PFSK-1 (cell line): Measurements from ENCODE around the gene CLEC16A.
A peak's percentile ranks its signal among the peaks of the same experiment; 100 is the strongest.

Experiments used
- FOXP2 ChIP-seq: optimal IDR thresholded peaks from 2 replicates; pipeline ENCODE3; 2011; ENCODE audit warnings: borderline replicate concordance, control low read depth, inconsistent platforms; ENCODE audit not compliant: insufficient read depth; ENCODE audit errors: extremely low read length, extremely low read depth
- POLR2AphosphoS5 ChIP-seq: IDR thresholded peaks from 2 replicates; pipeline ENCODE4 v1.6.1; 2012; ENCODE audit warnings: low read depth, mild to moderate bottlenecking, control low read depth, low read length, moderate library complexity
- REST ChIP-seq, 2 experiments: IDR thresholded peaks; 2 replicates each; pipeline versions ENCODE4 v1.6.1 to v1.8.0; 2011 to 2012; ENCODE audit warnings: low read depth in 2 of 2, low read length in 2 of 2, control low read depth in 1 of 2, inconsistent platforms in 1 of 2, mild to moderate bottlenecking in 1 of 2, moderate library complexity in 1 of 2; ENCODE audit not compliant: insufficient read depth in 1 of 2
- SIN3A ChIP-seq: IDR thresholded peaks from 2 replicates; pipeline ENCODE4 v1.6.1; 2012; ENCODE audit warnings: mild to moderate bottlenecking, low read length, moderate library complexity, borderline replicate concordance; ENCODE audit not compliant: insufficient read depth
- TAF1 ChIP-seq: IDR thresholded peaks from 2 replicates; pipeline ENCODE4 v1.6.1; 2012; ENCODE audit warnings: low read length, control low read depth, borderline replicate concordance; ENCODE audit not compliant: insufficient read depth

Gene CLEC16A

DNA sequence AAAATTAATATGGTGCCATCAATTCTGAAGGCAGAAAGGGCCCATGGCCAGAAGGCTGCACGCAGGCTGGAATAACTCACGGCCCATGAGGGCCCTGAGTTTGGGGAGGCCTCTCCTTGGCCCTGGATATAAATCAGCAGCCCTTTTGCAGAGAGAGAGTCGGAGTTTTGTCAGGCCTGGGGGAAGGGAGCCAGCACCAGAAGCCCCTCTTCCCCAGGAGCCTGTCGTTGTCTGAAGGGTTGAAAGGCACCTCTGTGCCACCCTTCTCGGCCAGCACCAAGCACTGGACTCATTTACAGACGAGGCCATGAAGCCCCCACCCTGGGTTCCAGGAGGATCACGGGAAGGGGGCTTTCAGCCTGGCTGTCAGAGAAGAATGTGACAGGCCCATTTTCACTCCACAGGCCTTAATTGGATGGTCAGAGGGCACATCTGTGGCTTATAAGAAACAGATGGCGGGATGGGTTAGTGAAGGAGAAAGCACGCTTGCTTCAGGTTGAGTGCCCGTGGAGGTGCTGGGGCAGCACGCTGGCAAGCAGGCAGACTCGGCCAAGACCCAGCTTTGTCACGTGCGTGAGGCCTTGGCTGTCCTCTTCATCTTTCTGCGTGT, 140.6 kb downstream of the CLEC16A start:
- TF ChIP-seq SIN3A, result 0 out of 2 replicates have a peak, but pooled peaks have one; percentile 35
- TF ChIP-seq REST (IDR thresholded peaks at IDR 0.05; ENCODE audit: insufficient read depth in 1 of 2, low read depth in 2 of 2, low read length in 2 of 2), result no peak
- no peak for TF ChIP-seq FOXP2
- no peak for TF ChIP-seq TAF1
- no peak for TF ChIP-seq POLR2AphosphoS5

DNA sequence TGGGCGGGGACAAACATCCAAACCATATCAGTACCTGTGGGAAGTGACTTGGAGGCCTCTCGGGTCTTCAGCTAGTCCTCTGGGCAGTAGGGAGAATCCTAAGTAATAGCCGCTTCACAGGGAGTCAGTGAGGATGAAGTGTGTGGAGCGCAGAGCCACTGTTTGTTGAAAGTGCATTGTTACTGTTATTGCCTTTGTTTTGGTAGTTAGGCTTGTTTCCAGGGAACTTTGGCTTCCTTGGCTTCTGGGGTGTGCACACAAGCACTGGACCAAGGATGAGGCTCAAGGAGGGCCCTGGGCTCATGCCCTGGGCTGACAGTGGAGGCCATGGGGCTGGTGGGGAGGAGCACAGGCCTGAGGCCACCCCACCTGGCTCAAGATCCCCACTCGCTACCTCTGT, 141.6 kb downstream of the CLEC16A start:
- TF ChIP-seq REST (IDR thresholded peaks at IDR 0.05; ENCODE audit: insufficient read depth in 1 of 2, low read depth in 2 of 2, low read length in 2 of 2), result no peak
- no peak for TF ChIP-seq FOXP2
- no peak for TF ChIP-seq POLR2AphosphoS5
- no peak for TF ChIP-seq TAF1
- no peak for TF ChIP-seq SIN3A

DNA sequence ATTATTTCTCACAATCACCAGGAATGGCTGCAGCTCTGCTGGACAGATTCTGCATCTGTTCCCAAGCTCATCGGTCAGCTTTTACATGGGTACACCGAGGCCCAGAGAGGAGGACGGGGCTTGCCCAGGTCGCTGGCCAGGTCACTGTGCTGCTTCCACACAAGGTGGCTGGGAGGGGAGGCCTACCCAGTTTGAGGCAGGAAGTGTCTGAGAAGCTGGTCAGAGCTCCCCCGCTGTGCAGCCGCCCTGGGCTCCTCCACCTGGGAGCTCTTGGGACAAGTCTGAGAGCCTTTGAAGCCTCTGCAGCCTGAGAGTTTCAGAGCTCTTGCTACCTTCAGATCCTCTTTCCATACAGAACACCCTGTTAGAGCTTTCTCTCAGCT, 143.3 kb downstream of the CLEC16A start:
- TF ChIP-seq FOXP2, result no peak
- no peak for TF ChIP-seq REST (IDR thresholded peaks at IDR 0.05; ENCODE audit: insufficient read depth in 1 of 2, low read depth in 2 of 2, low read length in 2 of 2)
- no peak for TF ChIP-seq TAF1
- TF ChIP-seq POLR2AphosphoS5, result no peak
- TF ChIP-seq SIN3A, result no peak

DNA sequence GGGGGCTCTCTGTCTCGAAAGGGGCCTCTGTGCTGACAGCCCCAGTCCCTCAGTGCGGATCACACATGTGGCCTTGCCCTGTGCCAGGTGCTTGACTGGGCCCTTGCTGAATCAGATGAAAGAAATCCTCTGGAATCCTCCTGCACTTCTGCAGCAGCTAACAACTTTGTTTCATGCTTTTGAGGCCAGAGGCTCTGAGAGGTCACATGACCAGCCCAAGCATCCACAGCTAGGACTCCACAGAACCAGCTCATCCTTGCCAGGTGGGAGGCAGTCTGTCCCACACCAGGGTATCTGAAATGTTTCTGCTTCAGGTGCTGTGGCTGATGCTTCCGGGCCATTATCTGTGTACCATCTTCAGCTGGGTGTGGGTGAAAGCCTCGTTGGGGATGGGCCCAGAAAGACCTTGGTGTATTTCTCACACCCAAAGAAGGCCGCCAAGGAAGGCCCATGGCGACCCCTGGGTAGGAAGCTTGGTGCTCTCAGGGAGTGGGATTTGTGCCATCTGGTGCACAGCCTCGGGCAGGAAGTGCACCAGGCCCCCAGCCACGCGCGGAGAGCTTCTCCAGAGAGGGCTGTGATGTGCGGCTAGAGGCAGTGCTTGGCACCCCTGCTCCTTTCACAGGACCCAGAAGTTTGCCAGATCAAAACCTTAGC, 143.8 kb downstream of the CLEC16A start:
- TF ChIP-seq FOXP2, result no peak
- no peak for TF ChIP-seq SIN3A
- no peak for TF ChIP-seq REST (IDR thresholded peaks at IDR 0.05; ENCODE audit: insufficient read depth in 1 of 2, low read depth in 2 of 2, low read length in 2 of 2)
- no peak for TF ChIP-seq TAF1
- no peak for TF ChIP-seq POLR2AphosphoS5
